ENCODE data around the gene PSMC6. TPM values are rescaled to one million over a fixed set of nuclear protein-coding genes. Genes with fewer than 3 reads are reported as not detected.

The PSMC6 gene
- total RNA-seq (2014; rRNA removed; shearing (Covaris generic)), result 247 and 252 TPM in 2 replicates

- in situ Hi-C loops (cut with HindIII; ENCODE audit: low sequenced_read_pairs), result no loop called here
- DNase-seq (ENCODE audit: low spot score), result peak; percentile 97
Measured at GRCh38 chr14:52706724-52707706, at the start of gene PSMC6. Gene PSMC6 (plus strand): TSS chr14:52707200. CDS start chr14:52707220, 20 bp downstream.

GRCh38 chr14:52660325-52660724 lies 46.7 kb upstream of the PSMC6 start:
- in situ Hi-C loops (cut with HindIII; ENCODE audit: low sequenced_read_pairs), result no loop called here
- no peak for DNase-seq (ENCODE audit: low spot score)

GRCh38 chr14:52660832-52661231 lies 46.2 kb upstream of the PSMC6 start:
- no peak for DNase-seq (ENCODE audit: low spot score)
- in situ Hi-C loops (cut with HindIII; ENCODE audit: low sequenced_read_pairs), result no loop called here

GRCh38 chr14:52661314-52661713 lies 45.7 kb upstream of the PSMC6 start:
- in situ Hi-C loops (cut with HindIII; ENCODE audit: low sequenced_read_pairs), result no loop called here
- DNase-seq (ENCODE audit: low spot score), result no peak

GRCh38 chr14:52663850-52664249 lies 43.1 kb upstream of the PSMC6 start:
- in situ Hi-C loops (cut with HindIII; ENCODE audit: low sequenced_read_pairs), result no loop called here

GRCh38 chr14:52678591-52678990 lies 28.4 kb upstream of the PSMC6 start:
- no peak for DNase-seq (ENCODE audit: low spot score)
- in situ Hi-C loops (cut with HindIII; ENCODE audit: low sequenced_read_pairs), result no loop called here

More at GRCh38 chr14:52663850-52664249, 43.1 kb upstream of the PSMC6 start:
- DNase-seq (ENCODE audit: low spot score), result no peak

GRCh38 chr14:52683985-52684520 lies 22.9 kb upstream of the PSMC6 start:
- in situ Hi-C loops (cut with HindIII; ENCODE audit: low sequenced_read_pairs), result no loop called here
- no peak for DNase-seq (ENCODE audit: low spot score)

GRCh38 chr14:52686176-52686575 lies 20.8 kb upstream of the PSMC6 start:
- DNase-seq (ENCODE audit: low spot score), result no peak
- in situ Hi-C loops (cut with HindIII; ENCODE audit: low sequenced_read_pairs), result no loop called here

- in situ Hi-C loops (cut with HindIII; ENCODE audit: low sequenced_read_pairs), result no loop called here
- DNase-seq (ENCODE audit: low spot score), result no peak
Measured at GRCh38 chr14:52690983-52691760, 15.8 kb upstream of the PSMC6 start.

GRCh38 chr14:52692248-52692962 lies 14.6 kb upstream of the PSMC6 start:
- no peak for DNase-seq (ENCODE audit: low spot score)
- in situ Hi-C loops (cut with HindIII; ENCODE audit: low sequenced_read_pairs), result no loop called here

- in situ Hi-C loops (cut with HindIII; ENCODE audit: low sequenced_read_pairs), result no loop called here
- DNase-seq (ENCODE audit: low spot score), result no peak
Measured at GRCh38 chr14:52693036-52693435, 14.0 kb upstream of the PSMC6 start.

GRCh38 chr14:52693532-52693931 lies 13.5 kb upstream of the PSMC6 start:
- in situ Hi-C loops (cut with HindIII; ENCODE audit: low sequenced_read_pairs), result no loop called here

GRCh38 chr14:52694761-52695480 lies 12.1 kb upstream of the PSMC6 start:
- in situ Hi-C loops (cut with HindIII; ENCODE audit: low sequenced_read_pairs), result no loop called here
- DNase-seq (ENCODE audit: low spot score), result peak; percentile 60

More at GRCh38 chr14:52693532-52693931, 13.5 kb upstream of the PSMC6 start:
- no peak for DNase-seq (ENCODE audit: low spot score)

- DNase-seq (ENCODE audit: low spot score), result peak; percentile 85
Measured at GRCh38 chr14:52695481-52696091, 11.4 kb upstream of the PSMC6 start, which contains the start of gene ERO1A. Gene ERO1A (minus strand): TSS chr14:52695558. CDS start chr14:52695481, 77 bp downstream.

GRCh38 chr14:52700701-52701172 lies 6.3 kb upstream of the PSMC6 start:
- in situ Hi-C loops (cut with HindIII; ENCODE audit: low sequenced_read_pairs), result no loop called here
- DNase-seq (ENCODE audit: low spot score), result no peak

More at GRCh38 chr14:52695481-52696091, 11.4 kb upstream of the PSMC6 start, which contains the start of gene ERO1A:
- in situ Hi-C loops (cut with HindIII; ENCODE audit: low sequenced_read_pairs), result no loop called here

GRCh38 chr14:52701223-52701622 lies 5.8 kb upstream of the PSMC6 start:
- DNase-seq (ENCODE audit: low spot score), result no peak
- in situ Hi-C loops (cut with HindIII; ENCODE audit: low sequenced_read_pairs), result no loop called here

- in situ Hi-C loops (cut with HindIII; ENCODE audit: low sequenced_read_pairs), result no loop called here
- no peak for DNase-seq (ENCODE audit: low spot score)
Measured at GRCh38 chr14:52703225-52703624, 3.8 kb upstream of the PSMC6 start.

GRCh38 chr14:52703664-52704063 lies 3.3 kb upstream of the PSMC6 start:
- DNase-seq (ENCODE audit: low spot score), result no peak
- in situ Hi-C loops (cut with HindIII; ENCODE audit: low sequenced_read_pairs), result no loop called here

Measured in G401 (cell line).